Body of pancreas (tissue), 4 donors: ENCODE results near the gene SLX1B.
"Not testable (repeated sequence)": the region's sequence is repeated elsewhere in the genome, so short reads cannot be mapped to it uniquely, and the experiment has no call there.

Experiments used
- CTCF ChIP-seq, 7 experiments: fragments of 450-650 bp in 4 of 7; fragments of 200-600 bp in 3 of 7; sonication (generic) in 3 of 7; IDR thresholded peaks; one replicate each; pipeline ENCODE4 v1.5.1; 2016 to 2019; ENCODE audit warnings: antibody characterized with exemption in 7 of 7
- POLR2A ChIP-seq, 3 donors: fragments of 450-650 bp; IDR thresholded peaks; one replicate each; pipeline ENCODE4 v1.6.1; 2016; ENCODE audit warnings: antibody characterized with exemption in 3 of 3, mild to moderate bottlenecking in 2 of 3

- not testable (repeated sequence) for TF ChIP-seq CTCF, POLR2A (IDR thresholded peaks at IDR 0.05)
Measured at GRCh38 chr16:29472065-29472464, 17.7 kb downstream of the SLX1B start.
